HL-60 (cell line): ENCODE measurements around the gene BCL2.

Experiments used
- GABPA ChIP-seq: IDR thresholded peaks from 2 replicates; pipeline ENCODE4 v1.6.1; 2012; ENCODE audit warnings: low read depth
- POLR2AphosphoS5 ChIP-seq: IDR thresholded peaks from 2 replicates; pipeline ENCODE4 v1.6.1; 2012; ENCODE audit warnings: low read depth
- TF ChIP-seq, protein P1 (sequence below): IDR thresholded peaks from one replicate; pipeline ENCODE4 v1.5.1; 2011; ENCODE audit warnings: low read length, control low read depth, inconsistent platforms; ENCODE audit not compliant: insufficient read depth

DNA sequence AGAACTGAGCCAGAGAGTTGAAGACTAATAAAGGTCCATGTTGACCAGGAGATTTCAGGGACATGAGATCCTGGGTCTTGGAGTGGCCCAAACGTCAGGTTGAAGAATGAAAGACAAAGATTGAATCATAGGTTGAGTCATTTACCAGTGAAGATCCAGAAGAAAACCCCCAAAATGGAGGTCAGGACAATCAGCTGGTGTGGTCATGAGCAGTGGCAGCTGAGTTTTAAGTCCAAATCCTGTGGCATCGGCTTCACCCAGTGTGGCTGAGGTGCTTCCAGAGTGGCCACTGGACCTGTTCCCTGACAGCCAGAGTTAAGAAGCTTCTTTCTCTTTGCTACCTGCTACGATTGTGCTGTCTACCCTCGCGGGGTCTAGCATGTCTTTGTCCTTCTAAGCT lies 234.0 kb downstream of the BCL2 start:
- TF ChIP-seq, protein P1, sequence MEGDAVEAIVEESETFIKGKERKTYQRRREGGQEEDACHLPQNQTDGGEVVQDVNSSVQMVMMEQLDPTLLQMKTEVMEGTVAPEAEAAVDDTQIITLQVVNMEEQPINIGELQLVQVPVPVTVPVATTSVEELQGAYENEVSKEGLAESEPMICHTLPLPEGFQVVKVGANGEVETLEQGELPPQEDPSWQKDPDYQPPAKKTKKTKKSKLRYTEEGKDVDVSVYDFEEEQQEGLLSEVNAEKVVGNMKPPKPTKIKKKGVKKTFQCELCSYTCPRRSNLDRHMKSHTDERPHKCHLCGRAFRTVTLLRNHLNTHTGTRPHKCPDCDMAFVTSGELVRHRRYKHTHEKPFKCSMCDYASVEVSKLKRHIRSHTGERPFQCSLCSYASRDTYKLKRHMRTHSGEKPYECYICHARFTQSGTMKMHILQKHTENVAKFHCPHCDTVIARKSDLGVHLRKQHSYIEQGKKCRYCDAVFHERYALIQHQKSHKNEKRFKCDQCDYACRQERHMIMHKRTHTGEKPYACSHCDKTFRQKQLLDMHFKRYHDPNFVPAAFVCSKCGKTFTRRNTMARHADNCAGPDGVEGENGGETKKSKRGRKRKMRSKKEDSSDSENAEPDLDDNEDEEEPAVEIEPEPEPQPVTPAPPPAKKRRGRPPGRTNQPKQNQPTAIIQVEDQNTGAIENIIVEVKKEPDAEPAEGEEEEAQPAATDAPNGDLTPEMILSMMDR, result no peak
- TF ChIP-seq POLR2AphosphoS5 (no peak), GABPA (no peak)
